PC-3 (cell line): ENCODE data around the gene OR5K1.

ENCODE experiments used
- EZH2 ChIP-seq: fragments of 300-600 bp; sonication (generic); IDR thresholded peaks from one replicate; pipeline ENCODE4 v1.6.1; 2017; ENCODE audit warnings: antibody characterized with exemption, mild to moderate bottlenecking, low read length; ENCODE audit not compliant: unreplicated experiment
- TF ChIP-seq, protein P1 (sequence below): fragments of 300-600 bp; sonication (generic); conservative IDR thresholded peaks from 2 replicates; pipeline ENCODE4 v1.5.1; 2017; ENCODE audit warnings: antibody characterized with exemption, low read depth, mild to moderate bottlenecking, low read length

DNA sequence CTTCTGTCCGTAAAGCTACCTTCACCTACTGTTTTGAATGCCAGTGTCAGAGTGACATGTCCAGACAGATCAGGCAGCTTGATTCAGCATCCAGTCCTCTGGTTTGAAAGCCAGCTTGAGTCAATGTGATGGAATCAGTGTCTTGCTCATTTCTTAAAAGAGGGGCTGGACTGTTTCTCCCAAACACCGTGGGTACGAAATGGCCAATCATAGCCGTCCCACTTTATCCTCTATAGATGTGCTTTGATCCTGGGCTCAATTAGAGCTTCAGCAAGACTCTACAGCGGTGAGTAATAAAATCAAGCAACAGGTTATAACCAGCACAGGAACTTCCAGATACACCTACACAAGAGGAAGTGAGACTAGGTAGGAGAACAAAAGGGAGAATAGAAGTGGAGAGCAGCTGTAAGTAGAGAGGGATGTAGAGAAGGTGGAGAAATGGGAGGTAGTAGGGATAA, 17.0 kb upstream of the OR5K1 start:
- TF ChIP-seq, protein P1, sequence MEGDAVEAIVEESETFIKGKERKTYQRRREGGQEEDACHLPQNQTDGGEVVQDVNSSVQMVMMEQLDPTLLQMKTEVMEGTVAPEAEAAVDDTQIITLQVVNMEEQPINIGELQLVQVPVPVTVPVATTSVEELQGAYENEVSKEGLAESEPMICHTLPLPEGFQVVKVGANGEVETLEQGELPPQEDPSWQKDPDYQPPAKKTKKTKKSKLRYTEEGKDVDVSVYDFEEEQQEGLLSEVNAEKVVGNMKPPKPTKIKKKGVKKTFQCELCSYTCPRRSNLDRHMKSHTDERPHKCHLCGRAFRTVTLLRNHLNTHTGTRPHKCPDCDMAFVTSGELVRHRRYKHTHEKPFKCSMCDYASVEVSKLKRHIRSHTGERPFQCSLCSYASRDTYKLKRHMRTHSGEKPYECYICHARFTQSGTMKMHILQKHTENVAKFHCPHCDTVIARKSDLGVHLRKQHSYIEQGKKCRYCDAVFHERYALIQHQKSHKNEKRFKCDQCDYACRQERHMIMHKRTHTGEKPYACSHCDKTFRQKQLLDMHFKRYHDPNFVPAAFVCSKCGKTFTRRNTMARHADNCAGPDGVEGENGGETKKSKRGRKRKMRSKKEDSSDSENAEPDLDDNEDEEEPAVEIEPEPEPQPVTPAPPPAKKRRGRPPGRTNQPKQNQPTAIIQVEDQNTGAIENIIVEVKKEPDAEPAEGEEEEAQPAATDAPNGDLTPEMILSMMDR = no peak
- no peak for TF ChIP-seq EZH2
